ENCODE results near the gene BLNK. TPM values are rescaled to one million over a fixed set of nuclear protein-coding genes. Genes with fewer than 3 reads are reported as not detected.
"Not testable (repeated sequence)": the region's sequence is repeated elsewhere in the genome, so short reads cannot be mapped to it uniquely, and the experiment has no call there.

BLNK gene
- total RNA-seq, 2 experiments from 2014 or later = not detected

DNA sequence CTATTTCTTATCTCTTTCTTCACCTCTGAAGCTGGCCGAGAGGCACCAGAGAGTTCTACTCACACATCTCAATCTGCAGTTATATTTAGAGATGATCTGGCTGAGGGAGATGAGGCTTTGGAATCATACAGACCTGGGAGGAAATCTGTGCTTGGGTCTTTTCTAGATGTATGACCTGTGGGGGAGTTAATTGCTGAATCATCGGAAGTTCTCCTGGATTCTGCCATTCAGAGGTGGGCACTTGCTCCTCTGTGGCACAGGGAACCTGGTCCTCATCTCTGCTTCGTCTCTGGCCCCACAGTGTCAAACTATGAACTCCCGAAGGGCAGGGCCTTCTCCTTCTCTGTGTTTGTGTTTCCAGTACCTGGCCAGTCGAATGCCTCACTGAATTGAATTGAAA is 52.5 kb downstream of the BLNK start:
- POLR2A ChIA-PET = no interaction called here
- Mint-ChIP-seq H3K27me3 (no peaks in the 10 kb centered on the region), H3K27ac (no peak overlapping the region), H3K4me3 (no peak overlapping the region), H3K36me3 (ENCODE audit: low read depth) (no peaks in the 10 kb centered on the region), H3K9me3 (ENCODE audit: low read depth) (no peaks in the 10 kb centered on the region), H3K4me1 (no peaks in the 10 kb centered on the region)
- CTCF ChIA-PET = interaction anchor here (0.9 kb wide), 1 partner anchor 104 kb away, joined by 4 read pairs; no protein-coding TSS in a partner anchor
- DNase-seq (no peak), ATAC-seq (no peak)
- intact Hi-C loops (cut with DNase I, micrococcal nuclease) = no loop called here

DNA sequence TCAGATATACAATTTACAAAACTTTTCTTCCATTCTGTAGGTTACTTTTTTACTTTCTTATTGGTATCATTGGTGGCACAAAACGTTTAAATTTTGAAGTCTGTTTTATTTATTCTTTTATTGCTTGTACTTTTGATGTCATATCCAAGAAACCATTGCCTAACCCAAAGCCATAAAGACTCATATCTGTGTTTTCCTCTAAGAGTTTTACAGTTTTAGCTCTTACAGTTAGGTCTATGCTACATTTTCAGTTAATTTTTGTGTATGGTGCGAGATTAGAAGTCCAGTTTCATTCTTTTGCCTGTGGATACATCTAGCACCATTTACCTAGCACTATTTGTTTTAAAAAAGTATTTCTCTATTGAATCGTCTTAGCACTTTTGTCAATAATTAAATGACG is 53.7 kb downstream of the BLNK start:
- no peaks in the 10 kb centered on the region for H3K9me3 Mint-ChIP-seq (ENCODE audit: low read depth)
- DNase-seq (no peak), ATAC-seq (no peak)
- no peak overlapping the region for H3K4me3 Mint-ChIP-seq
- H3K27me3 Mint-ChIP-seq = no peaks in the 10 kb centered on the region
- ChIA-PET CTCF (interaction anchor here (1.6 kb wide), 1 partner anchor 12 kb away, joined by 6 read pairs; no protein-coding TSS in a partner anchor), POLR2A (no interaction called here)
- intact Hi-C loops (cut with DNase I, micrococcal nuclease) = no loop called here
- H3K27ac Mint-ChIP-seq = no peak overlapping the region
- H3K36me3 Mint-ChIP-seq (ENCODE audit: low read depth) = no peaks in the 10 kb centered on the region
- H3K4me1 Mint-ChIP-seq = no peaks in the 10 kb centered on the region

DNA sequence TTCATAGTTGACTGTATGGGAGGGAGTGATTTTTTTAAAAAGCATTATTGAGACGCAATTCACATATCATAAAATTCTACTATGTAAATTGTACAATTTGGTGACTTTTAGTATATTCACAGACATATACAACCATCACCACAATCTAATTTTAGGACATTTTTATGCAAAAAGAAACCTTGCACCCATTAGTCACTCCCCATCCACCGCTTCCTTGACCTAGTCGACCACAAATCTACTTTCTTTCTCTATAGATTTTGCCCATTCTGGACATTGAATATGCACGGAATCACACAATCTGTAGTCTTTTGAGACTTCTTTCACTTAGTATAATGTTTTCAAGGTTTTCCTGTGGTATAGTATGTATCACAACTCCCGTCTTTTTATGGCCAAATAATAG is 54.6 kb downstream of the BLNK start:
- Mint-ChIP-seq H3K27me3 (no peaks in the 10 kb centered on the region), H3K4me1 (no peaks in the 10 kb centered on the region), H3K36me3 (ENCODE audit: low read depth) (no peaks in the 10 kb centered on the region), H3K27ac (no peak overlapping the region), H3K9me3 (ENCODE audit: low read depth) (no peaks in the 10 kb centered on the region), H3K4me3 (no peak overlapping the region)
- DNase-seq = no peak
- ChIA-PET CTCF (interaction anchor here (1.6 kb wide), 1 partner anchor 13 kb away, joined by 6 read pairs; no protein-coding TSS in a partner anchor), POLR2A (no interaction called here)
- ATAC-seq = no peak
- intact Hi-C loops (cut with DNase I, micrococcal nuclease) = no loop called here

DNA sequence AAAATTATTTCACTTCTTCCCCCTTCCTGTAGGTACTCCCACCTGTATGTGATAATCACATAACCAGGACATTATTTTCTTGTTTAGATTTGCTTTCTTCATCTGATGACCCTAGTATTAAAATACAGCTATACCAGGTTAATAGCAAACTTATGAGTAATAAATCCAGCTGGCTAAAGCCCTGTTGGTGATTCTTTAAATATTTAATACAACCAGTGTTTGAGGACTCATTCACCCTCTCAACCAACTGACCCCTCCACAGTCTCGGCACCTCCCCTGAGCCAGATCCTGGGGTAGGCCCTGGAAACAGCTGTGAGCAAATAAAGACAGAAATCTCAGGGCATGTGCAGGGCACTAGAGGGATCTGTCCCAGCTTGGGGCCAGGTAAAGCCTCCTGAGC is 58.5 kb downstream of the BLNK start:
- Mint-ChIP-seq H3K36me3 (ENCODE audit: low read depth) (no peaks in the 10 kb centered on the region), H3K4me3 (no peak overlapping the region), H3K9me3 (ENCODE audit: low read depth) (no peaks in the 10 kb centered on the region), H3K27me3 (no peaks in the 10 kb centered on the region), H3K4me1 (no peaks in the 10 kb centered on the region), H3K27ac (no peak overlapping the region)
- ATAC-seq = no peak
- ChIA-PET POLR2A (no interaction called here), CTCF (interaction anchor here (0.9 to 1.2 kb wide), 3 partner anchors 15 to 196 kb away, joined by 3 to 6 read pairs (median 3); no protein-coding TSS in a partner anchor)
- intact Hi-C loops (cut with DNase I, micrococcal nuclease) = no loop called here
- DNase-seq = no peak

DNA sequence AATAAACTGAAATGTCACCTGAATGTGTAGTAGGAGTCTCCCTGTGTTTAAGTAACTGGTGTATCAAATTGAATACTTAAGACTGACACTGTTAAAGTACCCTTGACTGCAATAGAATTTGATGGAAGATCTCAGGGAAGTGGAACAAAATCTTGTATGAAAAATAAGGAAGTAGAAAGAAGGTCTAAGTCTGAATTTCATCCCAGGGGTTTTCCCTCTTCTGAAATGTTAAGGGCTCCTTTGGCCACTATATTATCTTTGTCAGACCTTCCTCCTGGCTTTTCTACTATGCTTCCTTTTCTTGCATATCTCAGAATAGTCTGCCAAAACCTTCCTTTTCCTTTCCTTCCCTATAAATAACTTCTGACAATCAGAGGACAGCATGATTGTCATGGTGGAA is 59.6 kb downstream of the BLNK start:
- Mint-ChIP-seq H3K36me3 (ENCODE audit: low read depth) (no peaks in the 10 kb centered on the region), H3K9me3 (ENCODE audit: low read depth) (no peaks in the 10 kb centered on the region), H3K27ac (no peak overlapping the region), H3K4me3 (no peak overlapping the region), H3K27me3 (no peaks in the 10 kb centered on the region), H3K4me1 (no peaks in the 10 kb centered on the region)
- POLR2A ChIA-PET = no interaction called here
- DNase-seq = no peak
- ATAC-seq = no peak
- CTCF ChIA-PET = no interaction called here
- intact Hi-C loops (cut with DNase I, micrococcal nuclease) = no loop called here

DNA sequence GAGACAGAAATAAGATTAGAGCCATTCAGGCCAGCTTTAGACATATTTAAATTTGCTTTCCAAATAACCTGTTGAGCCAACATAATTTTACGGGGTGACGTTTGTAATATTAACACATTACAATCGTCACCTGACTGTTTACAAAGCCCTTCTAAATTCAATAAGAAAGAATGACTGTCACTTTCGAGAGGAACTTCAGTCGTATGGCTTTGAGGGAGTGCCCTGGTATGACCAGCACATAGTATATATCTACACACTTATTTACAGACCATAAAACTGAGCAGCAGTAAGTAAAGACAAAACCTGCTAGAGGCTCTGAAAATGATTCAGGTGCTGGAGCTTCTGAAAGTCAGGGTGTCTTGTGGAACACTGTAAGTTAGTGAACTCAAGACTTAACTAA is 62.4 kb downstream of the BLNK start:
- DNase-seq (no peak), ATAC-seq (no peak)
- no peak overlapping the region for H3K4me3 Mint-ChIP-seq
- no peaks in the 10 kb centered on the region for H3K9me3 Mint-ChIP-seq (ENCODE audit: low read depth)
- ChIA-PET CTCF (no interaction called here), POLR2A (no interaction called here)
- H3K36me3 Mint-ChIP-seq (ENCODE audit: low read depth) = no peaks in the 10 kb centered on the region
- intact Hi-C loops (cut with DNase I, micrococcal nuclease) = no loop called here
- H3K27ac Mint-ChIP-seq = no peak overlapping the region
- no peaks in the 10 kb centered on the region for H3K4me1 Mint-ChIP-seq
- no peaks in the 10 kb centered on the region for H3K27me3 Mint-ChIP-seq

DNA sequence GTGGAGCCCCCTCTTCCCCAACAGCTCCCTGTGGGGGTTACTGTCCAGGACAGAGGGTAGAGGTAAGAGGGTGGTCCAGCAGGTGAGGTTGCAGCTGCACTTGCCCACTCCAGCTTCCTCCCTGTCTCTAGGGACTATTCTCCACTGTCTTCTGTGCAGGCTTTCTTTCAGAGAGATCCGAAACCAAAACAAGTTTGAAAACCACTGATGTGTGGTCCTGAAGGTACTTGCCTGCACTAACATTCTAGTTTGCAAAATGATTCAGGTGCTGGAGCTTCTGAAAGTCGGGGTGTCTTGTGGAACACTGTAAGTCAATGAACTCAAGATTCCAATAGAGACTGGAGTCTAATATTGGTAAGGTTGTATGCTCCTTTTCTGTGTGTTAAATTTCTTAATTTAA is 63.1 kb downstream of the BLNK start:
- ChIA-PET CTCF (interaction anchor here (0.8 kb wide), 1 partner anchor 21 kb away, joined by 3 read pairs; no protein-coding TSS in a partner anchor), POLR2A (no interaction called here)
- DNase-seq = no peak
- H3K36me3 Mint-ChIP-seq (ENCODE audit: low read depth) = no peaks in the 10 kb centered on the region
- H3K4me1 Mint-ChIP-seq = no peaks in the 10 kb centered on the region
- no peaks in the 10 kb centered on the region for H3K27me3 Mint-ChIP-seq
- no peak for ATAC-seq
- H3K27ac Mint-ChIP-seq = no peak overlapping the region
- intact Hi-C loops (cut with DNase I, micrococcal nuclease) = no loop called here
- no peak overlapping the region for H3K4me3 Mint-ChIP-seq
- H3K9me3 Mint-ChIP-seq (ENCODE audit: low read depth) = no peaks in the 10 kb centered on the region

DNA sequence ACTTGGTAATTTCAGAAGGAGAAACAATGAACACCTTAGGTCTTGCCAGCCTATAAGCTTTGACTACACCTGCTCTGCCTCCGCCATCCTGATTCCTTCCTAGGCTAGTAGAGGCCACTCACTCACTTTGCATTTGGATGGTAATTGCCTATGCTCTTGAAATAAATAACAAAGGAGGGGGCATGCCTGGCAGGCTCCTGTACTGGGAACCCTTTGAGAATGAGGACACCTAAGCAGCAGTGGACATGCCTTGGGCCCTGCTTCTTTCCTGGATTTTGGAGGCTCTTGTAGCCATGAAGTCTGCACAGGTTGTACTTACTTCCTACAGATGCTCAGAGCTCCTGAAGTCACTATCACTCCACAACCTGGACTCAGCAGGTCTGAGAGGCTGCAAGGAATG is 65.8 kb downstream of the BLNK start:
- H3K9me3 Mint-ChIP-seq (ENCODE audit: low read depth) = no peaks in the 10 kb centered on the region
- intact Hi-C loops (cut with DNase I, micrococcal nuclease) = no loop called here
- no peaks in the 10 kb centered on the region for H3K36me3 Mint-ChIP-seq (ENCODE audit: low read depth)
- DNase-seq = no peak
- no peaks in the 10 kb centered on the region for H3K4me1 Mint-ChIP-seq
- H3K27ac Mint-ChIP-seq = no peak overlapping the region
- ATAC-seq = no peak
- H3K4me3 Mint-ChIP-seq = no peak overlapping the region
- POLR2A ChIA-PET = no interaction called here
- CTCF ChIA-PET = interaction anchor here (0.8 to 1.0 kb wide), 2 partner anchors 12 to 24 kb away, joined by 3 read pairs; no protein-coding TSS in a partner anchor
- no peaks in the 10 kb centered on the region for H3K27me3 Mint-ChIP-seq

DNA sequence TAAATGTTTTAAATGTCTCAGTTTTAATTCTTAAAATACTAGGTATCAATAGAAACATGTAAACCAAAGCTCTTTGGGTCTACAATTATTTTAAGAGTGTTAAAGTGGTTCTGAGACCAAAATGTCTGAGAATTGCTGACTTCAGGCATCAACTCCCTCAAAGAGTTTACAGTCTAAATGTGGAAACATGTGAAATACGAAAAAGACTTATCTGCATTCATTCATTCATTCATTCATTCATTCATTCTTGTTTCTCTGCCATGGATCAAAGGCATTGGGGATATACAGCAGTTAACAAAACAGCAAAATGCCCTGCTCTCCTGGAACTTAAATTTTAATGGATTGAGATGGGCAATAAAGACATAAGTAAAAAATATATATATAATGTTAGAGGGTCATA is 69.8 kb downstream of the BLNK start:
- intact Hi-C loops (cut with DNase I, micrococcal nuclease) = no loop called here
- CTCF ChIA-PET = interaction anchor here (0.5 to 0.8 kb wide), 2 partner anchors 28 to 508 kb away, joined by 3 read pairs; partner anchors contain the start of gene TCTN3
- H3K36me3 Mint-ChIP-seq (ENCODE audit: low read depth) = no peaks in the 10 kb centered on the region

DNA sequence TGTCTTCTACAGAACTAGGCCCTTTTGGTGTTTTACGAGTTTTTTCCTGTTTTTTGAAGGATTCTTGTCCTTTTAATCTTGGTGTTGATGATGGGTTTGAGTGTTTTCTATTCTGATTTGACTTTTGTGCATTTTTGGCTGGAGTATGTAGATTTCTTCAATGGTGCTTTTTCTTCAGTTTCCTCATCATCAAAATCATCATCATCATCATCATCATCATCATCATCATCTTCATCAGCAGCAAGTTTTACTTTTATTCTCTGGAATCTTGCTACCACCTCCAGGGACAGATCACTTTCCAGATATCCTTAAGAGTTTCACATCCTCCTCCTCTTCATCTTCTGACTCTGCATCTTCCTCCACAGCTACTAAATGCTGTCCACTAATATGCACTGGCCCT is 81.9 kb downstream of the BLNK start:
- CTCF ChIA-PET; H3K4me3 Mint-ChIP-seq; H3K27ac Mint-ChIP-seq; DNase-seq; H3K36me3 Mint-ChIP-seq (ENCODE audit: low read depth); POLR2A ChIA-PET; intact Hi-C loops (cut with DNase I, micrococcal nuclease); H3K9me3 Mint-ChIP-seq (ENCODE audit: low read depth); ATAC-seq; H3K4me1 Mint-ChIP-seq: not testable (repeated sequence)
- H3K27me3 Mint-ChIP-seq = peaks cover 12% of the 10 kb centered on the region

More for the DNA sequence above, 69.8 kb downstream of the BLNK start:
- no peak for ATAC-seq
- Mint-ChIP-seq H3K27me3 (peaks cover 5% of the 10 kb centered on the region), H3K4me3 (no peak overlapping the region), H3K27ac (no peak overlapping the region), H3K9me3 (ENCODE audit: low read depth) (no peaks in the 10 kb centered on the region), H3K4me1 (no peaks in the 10 kb centered on the region)
- no peak for DNase-seq
- POLR2A ChIA-PET = no interaction called here

DNA sequence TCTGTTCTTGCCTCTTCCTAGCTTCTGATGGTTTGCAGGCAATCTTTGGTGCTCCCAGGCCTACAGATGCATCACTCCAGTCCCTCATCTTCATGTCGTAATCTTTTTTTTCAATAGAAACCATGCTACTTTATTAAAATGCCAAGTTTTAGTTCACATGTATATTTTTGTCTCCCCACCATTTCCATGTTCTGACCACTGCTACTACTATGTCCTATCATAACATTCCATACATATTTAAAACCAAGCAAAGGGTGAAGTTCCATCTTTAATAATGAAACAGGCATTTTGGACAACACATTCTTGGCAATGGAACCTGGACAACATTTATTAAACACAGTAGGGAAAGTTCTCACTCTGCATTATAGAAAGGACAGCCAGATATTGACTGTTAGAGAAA is 82.5 kb downstream of the BLNK start:
- Mint-ChIP-seq H3K9me3 (ENCODE audit: low read depth) (peaks cover 8% of the 10 kb centered on the region), H3K27me3 (peaks cover 15% of the 10 kb centered on the region), H3K4me3 (no peak overlapping the region), H3K36me3 (ENCODE audit: low read depth) (no peaks in the 10 kb centered on the region), H3K27ac (no peak overlapping the region), H3K4me1 (no peaks in the 10 kb centered on the region)
- intact Hi-C loops (cut with DNase I, micrococcal nuclease) = no loop called here
- ChIA-PET CTCF (no interaction called here), POLR2A (no interaction called here)
- DNase-seq (no peak), ATAC-seq (no peak)

DNA sequence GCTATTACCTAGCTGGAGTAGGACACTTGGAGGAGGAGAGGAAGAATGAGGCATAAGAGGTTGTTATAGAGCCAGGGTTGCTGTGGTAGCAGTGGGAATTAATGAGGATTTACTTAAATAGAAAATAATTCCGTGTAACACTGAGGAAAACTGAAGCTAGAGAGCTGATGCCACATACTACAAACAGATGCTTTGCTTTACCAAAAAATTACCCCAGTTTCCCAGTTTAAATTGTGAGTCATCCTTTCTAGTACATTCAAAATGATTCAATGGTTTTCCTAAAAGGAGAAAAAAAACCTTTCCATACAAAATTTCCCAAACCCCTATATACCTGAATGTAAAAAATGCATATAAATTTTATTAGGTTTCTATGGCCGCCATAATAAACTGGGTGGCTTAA is 82.9 kb downstream of the BLNK start:
- intact Hi-C loops (cut with DNase I, micrococcal nuclease) = no loop called here
- POLR2A ChIA-PET = no interaction called here
- CTCF ChIA-PET = no interaction called here
- no peak overlapping the region for H3K27ac Mint-ChIP-seq
- no peaks in the 10 kb centered on the region for H3K36me3 Mint-ChIP-seq (ENCODE audit: low read depth)
- ATAC-seq = no peak
- no peak overlapping the region for H3K4me3 Mint-ChIP-seq
- peaks cover 12% of the 10 kb centered on the region for H3K9me3 Mint-ChIP-seq (ENCODE audit: low read depth)
- DNase-seq = no peak
- no peaks in the 10 kb centered on the region for H3K4me1 Mint-ChIP-seq
- peaks cover 20% of the 10 kb centered on the region for H3K27me3 Mint-ChIP-seq

DNA sequence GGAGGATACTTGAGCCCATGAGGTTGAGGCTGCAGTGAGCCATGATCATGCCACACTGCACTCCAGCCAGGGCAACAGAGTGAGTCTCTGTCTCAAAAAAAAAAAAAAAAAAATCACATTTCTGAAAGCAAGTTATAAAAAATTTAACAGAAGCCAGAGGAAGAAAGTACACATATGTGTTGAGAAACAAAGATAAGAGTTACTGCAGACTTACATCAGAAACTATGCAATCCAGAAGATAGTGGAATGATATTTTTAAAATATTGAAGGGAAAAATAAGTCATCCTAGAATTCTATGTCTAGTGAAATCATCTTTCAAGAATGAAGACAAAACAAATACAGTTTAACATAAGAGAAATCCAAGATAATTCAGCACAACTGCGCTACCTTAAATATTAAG is 94.4 kb downstream of the BLNK start:
- Mint-ChIP-seq H3K36me3 (ENCODE audit: low read depth) (no peaks in the 10 kb centered on the region), H3K4me3 (no peak overlapping the region), H3K27ac (no peak overlapping the region), H3K4me1 (no peaks in the 10 kb centered on the region), H3K9me3 (ENCODE audit: low read depth) (peaks cover 29% of the 10 kb centered on the region), H3K27me3 (peaks cover 13% of the 10 kb centered on the region)
- intact Hi-C loops (cut with DNase I, micrococcal nuclease) = no loop called here
- DNase-seq = no peak
- ATAC-seq = no peak
- CTCF ChIA-PET = no interaction called here
- POLR2A ChIA-PET = no interaction called here
